ENCODE measurements around the gene SYNPR.

Gene SYNPR

GRCh38 chr3:63364910-63365309 is 86.8 kb downstream of the SYNPR start:
- no peaks in the 10 kb centered on the region for H3K9me3 ChIP-seq (ENCODE audit: severe bottlenecking)
- H3K36me3 ChIP-seq: no peaks in the 10 kb centered on the region
- peak; percentile 77 for TF ChIP-seq CTCF (IDR thresholded peaks at IDR 0.05; ENCODE audit: low read depth, low read length)
- peak; percentile 37 for DNase-seq
- no peak overlapping the region for H3K27ac ChIP-seq
- no peaks in the 10 kb centered on the region for H3K27me3 ChIP-seq (ENCODE audit: insufficient read depth, low read depth, severe bottlenecking)
- no peak overlapping the region for H3K4me3 ChIP-seq (ENCODE audit: low read depth, low read length)

GRCh38 chr3:63365671-63366070 is 87.6 kb downstream of the SYNPR start:
- DNase-seq: no peak
- H3K4me3 ChIP-seq (ENCODE audit: low read depth, low read length): no peak overlapping the region
- no peaks in the 10 kb centered on the region for H3K9me3 ChIP-seq (ENCODE audit: severe bottlenecking)
- no peak for TF ChIP-seq CTCF (IDR thresholded peaks at IDR 0.05; ENCODE audit: low read depth, low read length)
- no peaks in the 10 kb centered on the region for H3K27me3 ChIP-seq (ENCODE audit: insufficient read depth, low read depth, severe bottlenecking)
- H3K36me3 ChIP-seq: no peaks in the 10 kb centered on the region
- no peak overlapping the region for H3K27ac ChIP-seq

- H3K27ac ChIP-seq: peak overlapping the region; percentile 33
- H3K36me3 ChIP-seq: no peaks in the 10 kb centered on the region
- H3K4me3 ChIP-seq (ENCODE audit: low read depth, low read length): no peak overlapping the region
- DNase-seq: no peak
- H3K9me3 ChIP-seq (ENCODE audit: severe bottlenecking): peaks cover under 1% of the 10 kb centered on the region
- no peak for TF ChIP-seq CTCF (IDR thresholded peaks at IDR 0.05; ENCODE audit: low read depth, low read length)
- no peaks in the 10 kb centered on the region for H3K27me3 ChIP-seq (ENCODE audit: insufficient read depth, low read depth, severe bottlenecking)
Measured at GRCh38 chr3:63370094-63370493, 92.0 kb downstream of the SYNPR start.

- H3K9me3 ChIP-seq (ENCODE audit: severe bottlenecking): no peaks in the 10 kb centered on the region
- H3K27ac ChIP-seq: no peak overlapping the region
- no peaks in the 10 kb centered on the region for H3K27me3 ChIP-seq (ENCODE audit: insufficient read depth, low read depth, severe bottlenecking)
- DNase-seq: no peak
- H3K4me3 ChIP-seq (ENCODE audit: low read depth, low read length): no peak overlapping the region
- no peaks in the 10 kb centered on the region for H3K36me3 ChIP-seq
- no peak for TF ChIP-seq CTCF (IDR thresholded peaks at IDR 0.05; ENCODE audit: low read depth, low read length)
Measured at GRCh38 chr3:63383040-63383439, 104.9 kb downstream of the SYNPR start.

- DNase-seq: no peak
- Histone ChIP-seq H3K27ac (no peak overlapping the region), H3K9me3 (ENCODE audit: severe bottlenecking) (no peaks in the 10 kb centered on the region), H3K36me3 (no peaks in the 10 kb centered on the region), H3K27me3 (ENCODE audit: insufficient read depth, low read depth, severe bottlenecking) (no peaks in the 10 kb centered on the region), H3K4me3 (ENCODE audit: low read depth, low read length) (no peak overlapping the region)
- no peak for TF ChIP-seq CTCF (IDR thresholded peaks at IDR 0.05; ENCODE audit: low read depth, low read length)
Measured at GRCh38 chr3:63384382-63384781, 106.3 kb downstream of the SYNPR start.

GRCh38 chr3:63385629-63386028 is 107.5 kb downstream of the SYNPR start:
- TF ChIP-seq CTCF (IDR thresholded peaks at IDR 0.05; ENCODE audit: low read depth, low read length): no peak
- no peak for DNase-seq
- Histone ChIP-seq H3K9me3 (ENCODE audit: severe bottlenecking) (no peaks in the 10 kb centered on the region), H3K27ac (no peak overlapping the region), H3K4me3 (ENCODE audit: low read depth, low read length) (no peak overlapping the region), H3K36me3 (no peaks in the 10 kb centered on the region), H3K27me3 (ENCODE audit: insufficient read depth, low read depth, severe bottlenecking) (no peaks in the 10 kb centered on the region)

Data from WERI-Rb-1 (cell line).